Central memory CD4-positive, alpha-beta T cell (primary cell): ENCODE measurements around the gene OPHN1.
A peak's percentile ranks its signal among the peaks of the same experiment; 100 is the strongest.

Experiments
- DNase-seq: peaks from one replicate; pipeline ENCODE4 v3.0.0; 2022

Gene OPHN1

DNA sequence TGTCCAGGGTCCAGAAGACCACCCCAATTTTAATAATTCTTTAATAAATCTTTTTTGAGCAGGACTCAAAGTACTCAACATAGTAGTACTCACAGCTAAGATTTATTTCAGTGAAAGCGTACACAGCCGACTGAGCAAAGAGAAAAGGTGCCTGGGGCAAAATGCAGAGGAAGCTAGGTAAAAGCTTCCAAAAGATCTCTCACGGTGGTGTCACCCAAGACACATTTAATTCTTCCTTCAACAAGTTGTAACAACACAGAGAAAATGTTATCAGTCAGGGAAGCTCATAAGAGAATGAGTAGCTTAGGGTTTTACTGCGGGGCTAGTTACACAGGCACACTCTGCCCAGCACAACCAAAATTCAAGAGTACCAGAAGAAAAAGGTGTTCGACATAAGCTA is 201.1 kb downstream of the OPHN1 start:
- no peak for DNase-seq

GRCh38 chrX:68209008-68209407 is 224.3 kb downstream of the OPHN1 start:
- DNase-seq = no peak

DNA sequence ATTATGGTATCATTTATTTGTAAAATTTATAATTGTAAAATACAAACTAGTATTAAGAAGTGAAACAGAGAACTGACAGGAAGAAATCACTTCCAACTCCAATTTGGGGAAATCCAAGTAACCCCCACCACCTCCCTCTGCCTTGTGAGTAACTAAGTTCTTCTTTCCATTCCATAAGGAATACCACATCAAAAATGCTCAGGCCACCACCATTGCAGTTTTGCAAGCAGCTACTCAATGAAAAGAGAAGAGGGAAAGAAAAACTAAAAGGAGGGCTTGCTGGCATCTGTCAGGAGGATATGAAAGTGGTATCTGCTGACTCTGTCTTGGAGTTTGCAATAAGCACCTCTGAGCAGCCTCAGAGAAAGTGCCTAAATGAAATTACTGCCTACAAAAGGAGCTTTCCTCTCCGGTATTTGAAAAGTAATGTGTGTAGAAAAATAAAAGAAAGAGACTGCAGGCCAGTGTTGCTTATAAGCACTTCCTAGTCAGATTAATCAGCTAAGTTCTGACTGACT is 228.7 kb downstream of the OPHN1 start:
- DNase-seq = no peak

DNA sequence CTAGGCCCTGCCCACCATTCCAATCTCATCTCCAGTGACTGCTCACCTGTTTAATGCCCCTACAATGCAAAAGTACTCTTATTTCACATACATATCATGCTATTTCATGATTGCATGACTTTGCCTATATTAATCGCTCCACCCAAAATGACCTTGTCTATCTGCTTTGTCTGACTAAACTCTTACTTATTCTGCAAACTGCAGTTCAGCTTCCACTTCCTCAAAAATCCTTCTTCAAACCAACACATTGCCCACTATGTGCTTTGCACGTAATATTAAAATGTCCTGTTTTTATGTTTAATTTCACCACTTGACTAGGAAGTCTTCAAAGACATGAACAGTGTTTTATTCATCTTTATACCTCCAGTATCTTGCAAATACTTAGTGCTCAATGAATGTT is 229.6 kb downstream of the OPHN1 start:
- no peak for DNase-seq

DNA sequence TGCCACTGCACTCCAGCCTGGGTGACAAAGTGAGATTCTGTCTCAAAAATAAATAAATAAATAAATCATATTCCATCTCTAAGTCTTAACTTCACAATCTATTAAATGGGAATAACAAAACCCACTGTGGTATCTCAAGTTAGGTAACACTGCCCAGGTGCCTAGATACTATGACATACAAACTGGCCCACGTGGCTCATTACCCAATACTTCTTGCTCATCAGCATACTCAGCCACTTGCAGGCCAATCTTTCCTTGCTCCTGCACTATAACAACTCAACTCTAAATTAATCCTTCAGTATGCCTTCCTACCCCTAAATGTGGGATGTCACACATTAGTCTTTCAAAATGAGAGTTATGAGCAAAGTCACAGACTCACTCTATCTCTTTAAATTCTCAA is 230.1 kb downstream of the OPHN1 start:
- DNase-seq = no peak

DNA sequence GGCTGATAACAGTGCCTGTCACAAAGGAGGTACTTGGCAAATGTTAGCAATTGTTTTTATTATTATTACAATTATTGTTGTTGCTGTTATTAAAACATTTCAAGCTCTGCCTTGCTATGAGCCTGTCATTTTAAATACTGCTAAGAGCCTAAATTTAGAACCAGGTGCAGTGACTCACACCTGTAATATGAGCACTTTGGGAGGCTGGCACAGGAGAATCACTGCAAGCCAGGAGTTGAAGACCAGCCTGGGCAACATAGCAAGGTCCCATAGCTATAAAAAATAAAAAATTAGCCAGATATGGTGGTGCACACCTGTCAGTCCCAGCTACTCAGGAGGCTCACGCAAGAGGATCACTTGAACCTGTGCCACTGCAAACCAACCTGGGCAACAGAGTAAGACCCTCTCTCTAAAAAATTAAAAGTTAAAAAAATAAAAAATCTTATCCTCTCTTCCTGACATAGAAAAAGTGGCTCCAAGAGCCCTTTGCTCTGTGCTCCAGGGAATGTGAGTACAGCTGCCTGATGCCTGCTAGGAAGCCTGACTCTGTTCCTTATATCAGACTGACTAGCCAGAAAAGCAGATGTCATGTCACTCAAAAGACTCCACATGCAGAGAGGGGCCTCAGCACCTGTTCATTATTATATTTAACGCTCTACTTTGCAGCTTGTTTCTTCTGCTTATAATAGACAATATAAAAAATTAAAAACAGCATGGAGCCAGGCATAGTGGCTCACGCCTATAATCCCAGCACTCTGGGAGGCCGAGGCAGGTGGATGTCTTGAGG is 234.0 kb downstream of the OPHN1 start:
- DNase-seq = no peak

DNA sequence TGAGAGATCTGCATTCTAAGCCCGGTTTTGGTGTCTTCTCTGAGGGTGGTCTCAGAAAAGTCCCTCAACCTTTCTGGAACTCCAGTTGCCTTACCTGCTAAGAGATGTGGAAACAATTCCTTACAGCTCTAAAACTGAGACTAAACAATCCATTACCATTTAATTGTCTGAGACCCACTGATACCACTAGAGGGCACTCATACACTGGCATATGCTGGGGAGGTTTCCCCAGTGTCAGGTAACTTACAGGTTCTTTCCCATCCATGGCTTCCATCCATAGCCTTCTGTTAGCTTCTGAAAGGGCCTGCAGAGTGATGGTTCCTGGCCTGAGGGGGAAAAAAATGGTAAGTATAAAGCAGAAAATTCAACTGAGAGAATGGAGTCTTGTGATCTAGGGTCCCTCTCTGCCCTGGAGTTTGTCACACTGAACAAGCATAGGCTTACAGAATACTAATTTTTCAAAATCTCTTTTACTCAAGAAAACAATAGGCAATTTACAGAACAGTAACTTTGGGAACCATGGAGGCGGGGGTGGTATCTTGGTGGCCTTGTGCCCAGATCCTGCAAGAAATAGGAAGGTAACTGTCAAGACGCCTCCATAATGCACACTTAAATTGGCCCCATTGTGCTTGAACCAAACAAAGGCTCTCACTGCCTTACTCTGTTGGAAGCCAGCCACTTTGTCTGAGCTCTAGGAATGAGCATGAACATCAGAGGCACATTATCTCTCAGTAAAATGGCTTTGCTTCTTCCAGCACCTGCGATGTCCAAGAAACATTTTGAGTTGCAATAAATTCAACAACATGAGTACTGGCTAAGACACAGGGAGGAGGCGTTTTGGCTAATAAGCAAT is 236.1 kb downstream of the OPHN1 start:
- peak; percentile 24 for DNase-seq

DNA sequence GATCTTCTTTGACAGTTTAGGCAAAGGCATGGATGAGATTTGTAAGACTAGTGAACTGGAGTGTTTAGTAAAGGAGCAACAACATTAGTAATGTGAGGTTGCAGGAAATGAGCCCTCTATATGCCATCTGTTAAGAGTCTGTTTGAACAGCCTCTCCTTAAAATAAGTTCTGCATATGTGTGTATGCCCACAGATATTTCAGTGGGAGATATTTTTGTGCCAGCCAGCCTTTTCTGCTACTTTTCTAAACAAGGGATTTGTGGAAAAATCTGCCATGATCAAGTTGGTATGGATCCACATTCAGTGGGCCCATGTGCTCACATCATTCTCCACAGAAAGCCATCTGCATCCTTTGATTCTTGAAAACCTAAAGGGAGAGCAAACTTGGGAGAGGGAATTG is 237.7 kb downstream of the OPHN1 start:
- no peak for DNase-seq

DNA sequence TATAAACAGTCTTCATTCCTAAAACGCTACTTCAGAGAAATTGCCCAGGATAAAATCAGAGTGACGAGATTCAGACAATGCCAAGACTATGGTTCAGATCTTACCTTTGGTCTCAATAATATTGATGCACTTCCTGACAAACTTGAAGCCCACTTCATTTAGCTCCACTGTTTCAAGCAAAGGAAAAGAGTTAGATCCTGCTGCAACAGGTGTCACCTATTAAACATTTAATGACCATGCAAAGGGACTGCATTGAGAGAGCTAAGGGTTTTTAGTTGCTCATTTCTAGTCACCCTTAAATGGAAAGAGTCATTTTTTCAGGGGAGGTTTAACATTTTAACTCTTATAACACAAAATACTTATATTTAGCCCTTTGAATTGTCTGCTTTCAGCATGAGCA is 239.5 kb downstream of the OPHN1 start:
- no peak for DNase-seq

- no peak for DNase-seq
These were observed 240.1 kb downstream of the OPHN1 start for GRCh38 chrX:68193234-68193633.

DNA sequence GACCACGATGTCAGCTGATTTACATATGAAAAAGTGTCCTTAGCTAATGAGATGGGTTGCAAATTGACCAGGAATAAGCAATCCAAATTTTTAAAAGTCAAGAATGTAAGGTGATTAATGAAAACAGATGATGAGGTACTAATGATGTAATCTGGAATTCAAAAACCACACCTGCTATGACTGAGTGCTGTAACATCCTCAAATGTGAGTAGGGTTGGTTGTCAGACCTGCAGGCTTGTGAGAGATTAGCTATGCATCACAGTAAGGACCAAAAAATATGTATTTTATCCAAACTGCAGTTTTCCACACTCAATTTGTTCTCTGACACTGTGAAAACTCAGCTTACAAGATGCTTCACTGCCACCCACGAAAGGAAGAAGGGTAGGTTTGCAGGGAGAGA is 242.5 kb downstream of the OPHN1 start:
- DNase-seq = no peak

DNA sequence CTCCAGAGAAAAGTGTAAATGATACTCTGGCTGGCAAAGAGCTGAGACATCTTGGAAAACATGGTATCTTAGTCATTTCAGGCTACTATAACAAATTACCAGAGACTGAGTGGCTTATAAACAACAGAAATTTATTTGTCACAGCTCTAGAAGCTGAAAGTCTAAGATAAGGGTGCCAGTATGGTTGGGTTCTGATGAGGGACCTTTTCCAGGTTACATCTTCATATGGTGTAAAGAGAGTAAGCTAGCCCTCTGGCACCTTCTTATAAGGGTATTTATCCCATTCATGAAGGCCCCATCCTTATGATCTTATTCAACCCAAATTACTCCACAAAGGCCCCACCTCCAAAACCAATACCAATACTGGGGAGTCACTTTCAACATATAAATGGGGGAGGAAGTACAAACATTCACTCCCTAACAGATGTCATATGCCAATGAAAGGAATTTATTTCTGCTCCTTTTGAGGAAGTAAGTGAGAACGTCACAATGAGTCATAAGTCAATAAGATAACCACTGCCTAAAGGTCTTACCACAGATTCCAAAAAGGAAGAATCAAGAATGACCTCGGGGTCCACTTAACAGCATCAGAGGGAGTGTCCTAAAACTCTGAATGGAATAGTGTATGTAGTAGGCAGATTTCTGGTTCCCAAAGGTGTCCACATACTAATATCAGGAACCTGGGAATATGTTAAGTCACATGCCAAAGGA is 246.6 kb downstream of the OPHN1 start:
- DNase-seq = no peak

DNA sequence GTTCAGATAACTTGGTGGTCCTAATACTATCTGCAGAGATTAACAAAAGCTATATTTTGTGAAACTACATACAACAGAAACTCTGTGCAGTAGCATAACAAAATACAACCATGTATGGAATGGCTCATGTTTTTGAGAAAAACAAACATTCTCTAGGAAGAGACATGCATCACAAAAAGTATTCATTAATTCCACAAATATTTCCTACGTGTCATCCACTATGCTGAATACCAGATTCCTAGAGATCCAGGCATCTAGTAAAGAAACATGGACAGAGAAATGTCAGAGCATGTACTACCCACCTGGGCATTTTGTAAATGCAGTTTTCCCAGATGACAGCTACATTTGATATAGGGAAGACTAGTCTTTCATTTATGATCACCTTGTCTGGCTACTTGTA is 248.1 kb downstream of the OPHN1 start:
- no peak for DNase-seq

GRCh38 chrX:68183612-68184214 is 249.6 kb downstream of the OPHN1 start:
- DNase-seq = peak; percentile 1

DNA sequence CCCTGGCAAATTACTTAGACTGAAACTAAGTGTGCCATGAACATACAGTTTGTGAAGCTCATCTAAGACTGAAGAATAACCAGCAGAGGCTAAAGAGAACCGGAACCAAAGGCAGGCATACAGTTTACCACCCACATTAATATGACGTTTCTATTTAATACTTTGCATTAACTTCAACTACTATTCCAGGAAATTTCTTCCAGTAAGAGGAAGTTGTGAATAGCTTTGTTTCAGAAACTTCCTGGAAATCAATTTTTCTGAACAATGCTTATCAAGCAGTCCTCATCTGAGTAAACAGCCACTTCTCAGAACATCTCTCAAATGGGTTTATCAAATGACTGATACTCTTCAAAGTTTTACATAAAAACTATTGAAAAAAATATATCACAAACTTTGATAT is 252.7 kb downstream of the OPHN1 start:
- DNase-seq = no peak

DNA sequence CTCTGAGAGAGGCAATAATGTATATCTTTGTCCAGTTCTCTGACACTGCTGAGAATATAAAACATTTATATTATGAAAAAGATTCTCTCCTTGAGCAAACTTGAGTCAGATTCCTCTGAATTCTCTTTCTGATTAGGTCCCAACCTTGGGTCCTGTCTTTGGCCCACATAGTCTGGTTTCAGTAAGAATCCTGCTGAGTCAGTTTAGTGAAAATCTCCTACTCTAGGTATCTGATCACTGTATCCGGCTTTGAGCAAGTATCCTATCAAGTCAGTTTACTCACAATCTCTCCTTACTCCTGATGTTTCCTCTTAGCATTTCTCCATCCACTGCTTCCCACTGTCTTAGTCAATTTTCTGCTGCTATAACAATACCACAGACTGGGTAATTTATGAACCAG is 253.9 kb downstream of the OPHN1 start:
- no peak for DNase-seq

DNA sequence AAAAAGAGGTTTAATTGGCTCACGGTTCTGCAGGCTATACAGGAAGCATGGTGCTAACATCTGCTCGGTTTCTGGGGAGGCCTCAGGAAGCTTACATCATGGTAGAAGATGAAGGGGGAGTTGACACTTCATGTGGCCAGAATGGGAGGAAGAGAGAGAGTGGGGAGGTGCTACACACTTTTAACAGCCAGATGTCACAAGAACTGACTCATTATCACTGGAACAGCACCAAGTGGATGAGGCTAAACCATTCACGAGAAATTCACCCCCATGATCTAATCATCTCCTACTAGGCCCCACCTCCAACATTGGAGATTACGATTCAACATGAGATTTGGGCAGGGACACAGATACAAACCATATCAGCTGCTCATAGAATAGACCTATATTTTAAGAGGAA is 255.8 kb downstream of the OPHN1 start:
- no peak for DNase-seq

GRCh38 chrX:68175562-68175961 is 257.7 kb downstream of the OPHN1 start:
- DNase-seq = no peak

GRCh38 chrX:68163441-68163840 is 269.9 kb downstream of the OPHN1 start:
- DNase-seq = no peak

- DNase-seq = no peak
These were observed 285.4 kb downstream of the OPHN1 start for GRCh38 chrX:68147848-68148247.

DNA sequence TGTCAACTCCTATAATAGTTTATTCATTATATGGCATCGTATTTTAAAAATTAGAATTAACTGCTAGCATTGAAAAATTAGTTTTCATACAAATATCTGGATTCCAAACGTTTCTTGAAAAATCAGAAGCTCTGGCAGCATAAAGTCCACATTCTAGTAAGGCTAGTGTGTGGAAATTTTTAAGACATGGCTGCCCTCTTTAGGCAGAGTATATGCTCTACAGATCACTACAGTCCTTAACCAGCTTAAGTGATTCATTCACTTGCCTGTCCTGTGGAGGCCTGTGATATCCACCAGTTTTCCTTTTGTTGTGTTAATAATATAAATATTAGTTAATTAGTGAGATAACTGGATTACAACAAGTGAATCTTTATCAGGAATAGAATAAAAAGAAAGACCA is 287.2 kb downstream of the OPHN1 start:
- no peak for DNase-seq

DNA sequence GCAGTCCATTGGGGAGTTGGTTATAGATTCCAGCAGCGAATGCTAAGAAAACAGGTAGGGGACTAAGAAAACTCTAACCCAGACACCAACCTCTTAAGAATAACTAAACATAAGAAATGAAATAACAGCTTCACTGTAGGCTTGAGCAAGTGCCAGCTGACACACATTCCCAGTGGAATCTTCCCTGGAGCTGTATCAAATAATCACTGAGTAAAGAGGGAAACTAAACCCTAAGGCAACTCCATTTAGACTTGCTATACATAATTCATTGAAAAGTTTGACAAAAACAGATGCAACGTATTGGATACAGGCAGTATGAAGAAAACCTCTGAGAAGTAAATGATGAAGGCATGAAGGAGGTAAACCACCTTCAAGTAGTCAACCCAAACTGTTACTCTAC is 293.5 kb downstream of the OPHN1 start:
- no peak for DNase-seq

- DNase-seq = no peak
These were observed 300.1 kb downstream of the OPHN1 start for GRCh38 chrX:68133181-68133580.
